H1 (cell line): ENCODE results near the gene PPFIA2. TPM values are rescaled to one million over a fixed set of nuclear protein-coding genes. Genes with fewer than 3 reads are reported as not detected.

ENCODE experiments used
- CHD7 ChIP-seq: fragments of 300-600 bp; sonication (generic); IDR thresholded peaks from 2 replicates; pipeline ENCODE4 v1.7.1; 2012; ENCODE audit warnings: low read length, moderate library complexity, mild to moderate bottlenecking, inconsistent platforms; ENCODE audit not compliant: insufficient replicate concordance
- KDM4A ChIP-seq: IDR thresholded peaks from one replicate; pipeline ENCODE4 v1.7.1; 2012; ENCODE audit warnings: low read depth, mild to moderate bottlenecking, moderate library complexity, low read length, inconsistent platforms; ENCODE audit not compliant: severe bottlenecking
- MAFK ChIP-seq: IDR thresholded peaks from 2 replicates; pipeline ENCODE4 v1.6.1; 2012; ENCODE audit warnings: low read depth, mild to moderate bottlenecking, improper control_type of control experiment, low read length
- RAD21 ChIP-seq, 2 experiments: IDR thresholded peaks in 1 of 2; conservative IDR thresholded peaks in 1 of 2; 2 replicates each; pipeline ENCODE4 v1.6.1; 2011; ENCODE audit warnings: low read depth in 2 of 2, low read length in 2 of 2, improper control_type of control experiment in 1 of 2, inconsistent platforms in 1 of 2, mild to moderate bottlenecking in 1 of 2, moderate library complexity in 1 of 2
- polyA plus RNA-seq, 7 experiments: library from polyadenylated mRNA; depleted of rRNA in 3 of 7; stranded (reverse) in 5 of 7; unstranded in 2 of 7; fragments of >200 nt in 5 of 7; fragments of 200-250 nt in 2 of 7; gene quantifications; 1 replicate in 5 of 7; 2 replicates in 1 of 7; 4 replicates in 1 of 7; pipeline versions ENCODE4 v1.2.1 to v1.2.3, GENCODE V29; 2011 to 2013; ENCODE audit warnings: missing spikeins in 2 of 7, mixed read lengths in 2 of 7
- total RNA-seq: library from RNA; stranded (reverse); fragmentation: NEBNext Ultra II Directional; extraction: Animal tissue kit (Norgen Biotek cat#: 25700); gene quantifications from 2 replicates; pipeline ENCODE4 v1.2.1, GENCODE V29; 2021

The PPFIA2 gene
- total and polyA plus RNA-seq, 2 of the 8 experiments (the other 6 are each of a cell fraction or from before 2014, with no cell fraction given): 1.2 to 1.8 TPM

- no peak for TF ChIP-seq CHD7
- no peak for TF ChIP-seq KDM4A
- peak; percentile 45; the same call in 1 of the 2 replicates for TF ChIP-seq MAFK
- TF ChIP-seq RAD21 (IDR thresholded peaks at IDR 0.05 in 1 of 2, conservative IDR thresholded peaks at IDR 0.05 in 1 of 2; ENCODE audit: low read depth in 2 of 2, low read length in 2 of 2): peak; percentile 26 to 50; a peak in 3 of 4 replicates
Measured at GRCh38 chr12:81329085-81329484, 430.1 kb downstream of the PPFIA2 start (continued).
